OCI-M1 (cell line): Measurements from ENCODE around the gene LRMDA.

Source experiments
- DNase-seq: peaks from one replicate; lab custom pipeline; 2025; lab: John Stamatoyannopoulos, UW

LRMDA gene

DNA sequence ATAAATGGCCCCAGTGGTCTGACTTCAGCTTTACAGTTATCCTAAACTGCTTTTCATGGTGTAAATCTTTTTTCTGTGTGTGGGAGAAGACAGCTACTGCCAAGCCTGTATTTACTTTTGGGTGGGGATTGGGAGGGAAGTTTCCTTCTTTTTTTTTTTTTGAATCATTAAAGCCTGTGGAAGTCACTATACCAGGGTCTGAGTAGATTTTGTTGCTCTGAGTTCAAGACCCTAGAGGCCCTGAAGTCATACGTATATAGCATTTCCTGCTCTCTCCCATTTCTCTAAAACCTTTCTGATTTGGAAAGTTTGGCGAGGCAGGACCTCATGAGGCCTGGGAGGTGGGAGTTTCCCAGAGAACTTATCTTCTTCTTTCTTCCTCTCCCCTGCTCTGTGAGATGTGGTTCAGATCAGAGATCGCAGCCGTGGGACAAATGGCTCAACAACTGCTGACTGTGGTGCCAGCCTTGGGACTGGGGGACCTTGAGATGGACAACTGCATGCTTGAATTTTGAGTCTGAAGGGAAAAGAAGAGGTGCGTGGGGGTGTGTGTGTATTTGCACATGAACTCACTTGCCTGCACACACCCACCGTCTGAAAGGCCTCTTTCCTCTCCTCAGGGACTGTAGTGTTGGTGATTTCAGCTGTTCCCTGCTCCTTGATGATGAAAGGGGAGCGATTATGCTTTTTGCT lies 18.1 kb downstream of the LRMDA start:
- no peak for DNase-seq

DNA sequence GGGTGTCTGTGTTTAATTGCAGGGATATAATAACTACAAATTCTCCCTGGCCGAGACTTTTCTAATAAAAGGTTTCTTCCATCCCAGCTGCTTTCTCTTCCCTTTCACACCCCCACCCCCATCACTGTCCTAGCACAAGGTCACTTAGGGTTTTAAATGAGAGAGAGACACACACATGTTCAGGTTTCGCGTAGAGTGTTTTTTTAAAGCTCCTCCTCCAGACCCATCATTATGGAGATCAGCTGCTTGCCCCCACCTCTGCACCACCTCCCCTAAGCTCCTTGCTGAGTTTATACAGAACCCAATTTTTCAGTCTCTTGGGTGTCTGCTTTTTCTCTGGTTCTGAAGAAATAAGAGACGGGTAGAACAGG lies 18.6 kb downstream of the LRMDA start:
- no peak for DNase-seq

DNA sequence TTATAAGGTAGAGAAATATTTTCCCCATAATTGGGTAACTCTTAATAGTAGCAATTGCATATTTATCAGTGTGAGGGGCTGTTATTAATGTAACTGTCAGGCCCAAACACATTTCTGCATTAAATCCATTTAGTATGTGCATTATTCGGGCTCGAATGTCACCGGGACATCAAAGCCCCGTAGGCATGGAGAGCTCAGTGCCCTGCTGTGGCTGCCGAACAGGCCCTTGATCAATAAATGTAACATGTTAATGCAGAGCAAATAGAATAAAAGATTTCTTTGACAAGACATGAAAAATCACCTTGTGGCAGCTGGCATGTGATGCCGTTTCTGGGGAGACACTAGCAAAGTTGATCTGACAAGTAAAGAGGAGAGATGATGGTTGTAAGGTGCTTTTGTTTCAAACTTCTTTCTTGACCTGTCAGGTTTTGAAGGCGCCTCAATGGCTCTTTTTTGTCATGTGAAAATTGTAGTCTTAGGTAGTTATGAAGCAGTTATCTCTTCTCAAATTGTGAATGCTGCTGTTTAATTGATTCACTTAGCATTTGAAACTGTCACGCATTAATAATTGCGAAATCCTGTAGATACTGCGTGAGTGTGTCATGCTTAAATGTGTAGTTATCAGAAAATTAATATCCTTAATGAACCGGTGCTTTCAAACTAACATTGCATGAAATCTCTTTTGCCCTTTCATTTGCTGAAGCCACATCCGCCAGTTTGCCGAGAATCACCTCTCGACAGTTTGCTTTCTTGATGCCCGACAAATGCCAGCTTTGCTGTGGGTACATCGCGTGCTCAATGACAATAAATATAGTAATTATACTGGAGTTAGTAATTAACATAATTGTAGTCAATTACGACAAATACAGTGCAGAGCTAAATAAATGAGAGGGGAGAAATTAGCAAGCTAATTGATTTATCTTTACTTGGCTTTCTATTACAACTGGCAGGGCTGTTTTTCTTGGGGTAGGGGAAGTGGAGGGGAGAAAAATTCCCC lies 19.5 kb downstream of the LRMDA start:
- DNase-seq = no peak

DNA sequence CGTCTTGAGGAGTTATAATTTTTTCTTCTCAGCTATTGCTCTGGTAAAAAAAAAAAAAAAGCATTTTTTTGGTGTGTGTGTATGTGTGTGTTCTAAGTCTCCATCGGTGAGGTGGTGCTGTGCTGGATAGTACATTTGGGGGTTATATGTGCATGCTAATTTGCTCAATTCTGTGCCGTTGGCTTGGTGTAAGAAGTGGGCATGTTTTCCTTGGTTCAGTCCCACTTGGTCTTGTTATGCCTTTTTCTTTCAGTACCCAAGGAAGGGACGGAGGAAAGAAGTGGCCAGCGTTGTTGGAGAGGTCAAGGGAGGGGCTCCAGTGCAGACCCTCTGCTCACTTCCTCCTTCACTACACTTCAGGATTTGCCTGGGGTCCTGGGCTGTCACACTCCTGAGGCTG lies 20.4 kb downstream of the LRMDA start:
- DNase-seq = no peak

DNA sequence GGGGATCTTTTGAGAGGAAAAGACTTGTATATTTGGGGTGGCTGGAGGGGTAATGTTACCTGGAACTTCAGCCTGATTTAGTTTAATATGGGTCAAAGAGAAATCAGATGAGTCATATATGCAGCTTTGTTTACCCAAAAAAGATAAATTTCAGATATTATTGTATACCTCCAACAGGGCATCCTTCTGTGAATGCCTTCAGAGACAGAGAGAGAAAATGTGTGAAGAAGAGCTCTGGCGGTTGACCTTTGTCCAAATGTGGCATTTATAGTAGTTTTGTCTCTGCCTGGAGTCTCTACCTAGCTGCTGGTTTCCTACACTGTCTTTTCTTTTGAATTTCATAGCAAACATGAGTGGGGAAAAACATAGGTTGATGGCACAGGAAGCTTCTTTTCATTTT lies 21.6 kb downstream of the LRMDA start:
- no peak for DNase-seq

DNA sequence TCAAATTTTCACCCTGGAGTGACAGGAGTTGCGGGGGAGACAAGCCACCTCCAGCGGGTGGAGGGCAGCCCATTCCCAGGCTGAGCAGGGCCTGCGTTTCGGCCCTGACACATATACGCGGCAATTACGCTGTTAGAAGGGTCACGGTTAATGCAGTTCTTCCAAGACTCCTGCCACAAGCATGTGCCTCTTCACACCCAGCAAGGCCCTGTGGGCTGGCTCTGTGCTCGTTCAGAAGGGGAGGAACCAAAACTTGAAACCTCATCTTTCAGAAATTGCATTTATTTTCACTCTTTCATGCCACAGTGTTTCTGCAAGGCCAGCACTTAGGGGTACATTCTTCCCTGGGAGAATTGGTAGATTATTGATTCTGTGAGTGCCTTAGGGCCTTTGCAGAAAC lies 24.7 kb downstream of the LRMDA start:
- DNase-seq = no peak

DNA sequence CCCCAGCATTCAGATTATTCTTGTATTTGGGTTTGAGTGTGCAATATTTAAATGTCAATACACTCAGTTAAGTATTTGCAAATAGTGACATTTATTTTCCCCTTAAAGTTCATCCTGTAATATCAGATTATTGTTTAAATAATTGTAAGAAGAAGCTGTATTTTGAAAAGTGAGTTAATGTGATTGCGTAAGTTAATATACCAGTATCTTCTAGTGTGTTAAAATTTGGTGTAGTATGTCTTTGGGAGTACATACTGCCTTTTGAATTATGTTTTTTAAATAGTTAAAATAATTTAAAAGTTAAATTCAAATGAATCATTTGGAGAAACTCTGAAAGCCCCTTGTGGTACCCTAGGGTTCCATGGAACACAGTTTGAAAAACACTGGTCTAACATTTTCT lies 28.6 kb downstream of the LRMDA start:
- no peak for DNase-seq

DNA sequence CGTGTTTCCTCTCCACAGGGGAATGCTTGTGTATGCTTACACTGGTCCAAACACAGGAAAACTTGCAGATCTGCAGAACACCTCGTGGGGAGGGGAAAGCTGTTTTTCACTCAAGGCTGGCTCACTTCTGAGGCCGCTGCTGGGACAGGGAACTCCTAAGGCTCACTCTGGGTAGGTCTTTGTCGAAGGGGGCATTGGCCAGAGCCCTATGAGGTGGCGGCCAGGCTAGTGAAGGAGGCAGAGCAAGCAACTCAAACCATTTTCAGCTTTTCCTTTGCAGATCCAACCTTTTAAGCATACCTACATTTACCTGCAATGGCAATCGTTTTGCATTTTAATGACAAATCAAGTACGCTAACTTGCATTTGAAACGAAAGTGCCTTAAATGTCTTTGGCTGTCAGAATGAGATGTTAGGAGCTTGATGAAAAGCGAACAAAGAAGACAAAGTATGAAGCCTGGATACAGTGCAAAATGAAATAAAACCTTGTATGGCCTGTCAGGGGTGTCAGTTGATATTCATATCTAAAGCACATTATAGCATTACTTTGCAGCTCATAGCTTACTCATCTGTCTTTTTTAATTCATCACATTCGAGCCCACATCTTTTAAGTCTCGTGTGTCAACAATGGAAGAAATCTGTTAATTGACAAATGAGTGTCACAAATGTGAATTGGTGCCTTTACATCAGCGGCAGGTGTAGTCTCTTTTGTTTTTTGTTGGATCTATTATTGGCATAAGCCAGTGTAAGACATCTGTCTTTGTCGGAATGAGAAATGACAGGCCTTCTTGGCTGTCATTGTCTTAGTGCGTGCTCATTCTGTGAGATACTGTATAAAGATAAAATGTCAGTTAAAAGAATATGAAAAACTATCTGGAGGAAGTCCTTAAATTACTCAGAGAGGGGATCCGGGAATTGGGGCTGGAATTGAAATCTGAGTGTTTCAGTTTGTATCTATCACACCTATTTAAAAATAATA lies 30.5 kb downstream of the LRMDA start:
- no peak for DNase-seq

DNA sequence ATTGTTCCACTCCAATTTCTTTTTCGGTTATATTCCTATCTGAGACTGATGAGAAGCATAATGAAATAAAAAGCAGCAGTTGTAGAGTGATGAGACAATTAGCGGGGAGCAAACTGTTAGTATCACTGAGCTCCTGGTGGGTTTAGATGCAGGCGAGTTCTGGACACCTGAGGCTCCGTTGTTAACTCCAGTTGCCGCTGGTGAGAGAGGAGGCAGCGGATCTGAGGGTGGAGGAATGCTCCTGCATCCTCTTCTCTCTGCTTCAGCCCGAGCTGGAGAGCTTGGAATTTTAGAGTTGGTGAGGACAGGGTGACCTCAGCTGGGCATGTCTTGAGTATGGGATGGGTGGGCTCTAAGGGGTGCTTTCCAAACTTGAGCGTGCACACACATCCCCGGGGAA lies 31.4 kb downstream of the LRMDA start:
- DNase-seq = no peak

DNA sequence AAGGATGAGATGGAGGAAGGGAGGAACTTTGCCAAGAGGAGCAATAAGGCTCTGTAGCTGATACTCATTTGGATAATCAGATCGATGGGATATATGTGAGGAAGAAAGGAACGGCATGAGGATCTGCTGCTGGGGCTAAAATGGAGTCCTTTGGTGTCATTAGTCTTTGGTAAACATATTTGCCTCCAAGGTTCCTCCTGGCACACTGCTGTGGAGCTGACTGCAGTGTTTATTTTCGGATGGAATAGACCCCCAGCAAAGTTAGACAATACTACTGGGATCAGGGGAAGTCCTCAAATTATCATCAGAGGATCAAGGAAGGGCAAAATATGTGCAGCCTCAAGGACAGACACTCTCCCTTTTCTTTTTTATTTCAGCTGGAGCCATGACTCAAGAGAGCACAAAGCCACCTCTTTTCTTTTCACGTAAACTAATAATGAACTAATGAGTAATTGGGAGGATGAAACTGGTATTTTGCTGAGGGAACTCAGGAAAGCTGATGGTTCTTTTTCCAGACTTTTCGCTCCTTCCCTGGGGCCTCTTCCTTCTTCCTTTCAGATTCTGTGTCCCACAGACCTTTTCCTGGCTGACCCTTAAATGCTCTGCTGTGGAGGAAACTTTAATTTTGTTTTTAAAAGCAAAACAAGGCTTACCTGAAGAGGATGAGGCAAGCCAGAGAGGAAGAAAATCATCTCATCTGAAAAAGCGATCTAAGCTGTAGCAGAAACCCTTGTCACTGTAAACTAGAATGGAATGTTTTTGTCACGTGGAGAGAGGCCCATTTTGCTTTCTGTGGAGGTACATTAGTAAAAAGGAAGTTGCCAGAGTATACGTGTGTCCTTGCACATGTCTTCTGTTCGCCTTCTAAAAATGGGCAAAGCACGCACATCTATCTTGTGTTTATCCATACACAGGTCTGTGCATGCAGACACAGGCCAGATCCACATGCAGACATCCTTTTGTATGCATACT lies 33.3 kb downstream of the LRMDA start:
- DNase-seq = no peak

DNA sequence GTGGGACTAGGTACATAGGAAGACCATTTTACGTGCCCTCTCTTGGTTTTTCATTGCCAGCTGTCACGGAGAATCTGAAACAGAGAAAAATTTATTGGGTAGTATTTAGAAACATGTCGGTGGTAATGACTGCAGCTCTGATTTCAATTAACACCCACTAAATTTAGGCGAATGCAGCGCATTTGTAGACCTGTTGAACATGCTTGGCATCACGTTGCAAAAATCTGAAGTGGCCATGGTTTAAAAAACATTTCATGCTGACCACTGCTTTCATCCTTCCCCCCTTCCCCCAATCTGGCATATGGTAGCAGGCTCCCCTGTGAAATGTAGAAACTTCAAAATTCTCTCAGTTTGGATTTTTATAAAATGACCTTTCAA lies 34.0 kb downstream of the LRMDA start:
- no peak for DNase-seq

DNA sequence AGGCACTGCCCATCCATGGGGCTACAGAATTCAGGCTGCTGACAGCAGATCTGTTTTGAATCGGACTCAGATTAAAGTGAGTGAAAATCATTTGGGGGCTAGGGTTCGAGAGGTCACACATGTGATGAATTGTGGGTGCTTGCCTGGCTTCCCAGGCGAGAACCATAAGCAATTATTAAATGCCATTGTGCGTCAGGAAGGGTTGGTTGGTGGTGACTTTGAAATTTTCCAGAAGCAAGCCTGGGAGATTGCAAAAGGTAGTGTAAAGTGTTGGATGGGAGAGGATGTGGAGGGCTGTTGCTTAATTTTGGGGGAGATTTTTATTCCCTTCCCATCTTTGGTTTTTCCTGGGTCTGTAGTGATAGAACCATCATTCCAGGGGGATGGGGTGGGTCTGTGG lies 34.6 kb downstream of the LRMDA start:
- no peak for DNase-seq

DNA sequence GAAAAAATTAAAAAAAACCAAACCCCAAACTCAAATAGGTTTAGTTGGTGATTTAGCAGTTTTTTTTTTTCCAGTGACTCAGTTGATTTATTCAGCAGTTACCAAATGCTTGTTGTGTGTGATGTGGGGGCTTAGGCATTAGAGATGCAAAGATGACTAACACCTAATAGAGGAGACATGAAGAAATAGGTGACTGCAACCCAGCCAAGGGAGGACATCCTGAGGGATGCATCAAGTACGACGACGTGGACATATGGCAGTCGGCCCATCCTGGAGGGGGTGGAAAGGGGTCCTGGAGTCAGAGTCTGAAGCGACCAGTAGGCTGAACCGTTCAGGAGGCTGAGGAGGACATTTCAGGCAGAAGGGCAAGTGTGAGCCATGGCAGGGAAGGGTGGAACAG lies 35.5 kb downstream of the LRMDA start:
- no peak for DNase-seq

DNA sequence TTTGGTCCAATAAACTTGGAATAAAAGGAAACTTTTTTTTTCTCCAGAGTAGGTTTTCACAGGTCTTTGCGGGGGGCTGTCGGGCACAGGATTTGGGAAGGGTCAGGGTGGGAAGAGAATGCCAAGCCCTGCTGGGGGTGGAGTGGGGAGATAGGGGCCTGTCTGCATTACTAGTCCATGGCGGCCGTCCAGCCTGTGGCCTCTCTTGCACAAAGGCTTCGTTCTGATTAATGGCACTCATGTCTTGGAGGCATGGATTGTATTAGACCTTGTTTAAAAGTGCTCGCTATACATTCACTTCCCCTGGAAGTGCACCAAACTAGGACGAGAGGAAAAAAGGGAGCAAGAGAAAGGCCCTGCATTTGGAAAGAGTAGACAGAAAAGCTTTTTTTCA lies 37.2 kb downstream of the LRMDA start:
- no peak for DNase-seq

DNA sequence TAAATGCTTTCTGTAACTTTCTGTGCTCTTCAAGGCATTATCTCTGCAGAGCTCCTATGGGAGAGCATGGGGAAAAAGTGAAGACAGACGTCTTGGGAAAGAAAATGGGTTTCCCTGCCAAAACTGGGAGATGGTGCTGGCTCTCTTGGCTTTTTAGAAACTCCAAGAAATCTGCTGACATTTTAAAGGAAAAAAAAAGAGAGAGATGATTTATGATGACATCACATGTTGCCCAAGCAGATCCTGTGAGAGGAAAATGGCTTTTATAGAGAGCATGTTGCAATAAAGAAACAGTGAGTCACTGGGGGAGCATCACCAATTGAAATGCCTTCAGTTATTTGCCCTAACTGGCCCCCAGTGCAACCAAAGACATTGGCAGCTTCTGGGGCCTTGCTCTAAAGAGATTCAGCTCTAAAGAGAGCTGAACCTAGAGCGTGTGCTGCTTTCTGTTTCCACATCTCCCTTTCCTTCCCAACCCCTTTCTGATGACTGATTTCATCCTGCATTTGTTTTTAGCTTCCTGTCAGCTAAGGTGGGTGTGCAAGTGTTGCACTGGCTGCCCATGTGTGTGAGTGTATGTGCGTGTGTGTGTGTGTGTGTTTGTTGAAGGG lies 37.7 kb downstream of the LRMDA start:
- peak; percentile 6 for DNase-seq

DNA sequence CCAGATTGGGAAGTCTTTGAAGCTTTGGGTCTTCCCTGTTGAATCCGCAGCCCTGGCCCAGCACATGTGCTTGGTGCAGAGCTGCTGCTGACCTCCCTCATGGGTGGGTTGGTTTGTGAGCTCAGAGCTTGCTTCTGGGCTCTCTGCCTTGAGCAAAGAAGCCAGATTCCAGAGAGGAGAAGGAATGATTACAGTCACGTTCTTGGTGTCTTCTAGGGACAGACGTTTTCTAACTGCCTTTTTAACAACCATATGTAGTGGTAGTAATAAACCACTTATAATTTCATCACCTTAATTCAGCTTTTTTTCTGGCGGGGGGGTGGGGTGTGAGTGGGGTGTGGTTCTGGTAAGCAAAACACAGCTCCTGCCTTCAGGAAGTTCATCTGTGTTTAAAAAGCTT lies 39.5 kb downstream of the LRMDA start:
- DNase-seq = no peak

DNA sequence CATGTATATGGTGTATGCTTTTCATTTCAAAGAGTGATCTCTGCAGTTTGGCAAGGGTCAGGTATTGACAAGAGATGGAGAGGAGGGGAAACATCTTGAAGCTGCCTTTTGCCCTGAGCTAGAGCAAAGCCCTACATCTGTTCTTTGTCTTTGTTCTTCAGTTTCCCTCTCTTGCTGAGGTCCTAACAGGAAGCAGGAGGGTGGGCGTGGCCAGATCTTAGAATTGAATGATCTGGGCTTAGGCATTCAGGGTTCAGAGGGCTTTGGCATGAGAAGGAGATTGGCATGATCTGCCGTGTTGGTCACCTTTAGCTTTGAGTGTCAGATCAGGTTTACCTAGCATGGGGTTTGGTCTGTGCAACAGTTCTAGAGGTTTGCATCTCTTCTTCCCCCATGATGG lies 41.3 kb downstream of the LRMDA start:
- DNase-seq = no peak

DNA sequence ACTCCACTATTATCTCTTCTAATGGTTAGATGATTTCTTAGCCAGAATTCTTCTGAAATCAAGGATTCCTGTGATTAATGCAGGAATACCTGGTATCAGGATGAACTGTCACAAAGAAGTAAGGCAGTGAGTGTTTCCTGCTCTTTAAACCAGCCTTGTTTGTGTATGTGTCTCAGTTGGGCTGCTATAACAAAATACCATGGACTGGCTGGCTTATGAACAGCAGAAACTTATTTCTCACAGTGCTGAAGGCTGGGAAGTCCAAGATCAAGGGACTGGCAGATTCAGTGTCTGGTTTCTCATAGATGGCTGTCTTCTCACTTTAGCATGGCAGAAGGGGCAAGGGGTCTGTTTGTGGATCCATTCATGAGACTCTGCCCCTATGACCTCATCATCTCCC lies 42.7 kb downstream of the LRMDA start:
- no peak for DNase-seq

DNA sequence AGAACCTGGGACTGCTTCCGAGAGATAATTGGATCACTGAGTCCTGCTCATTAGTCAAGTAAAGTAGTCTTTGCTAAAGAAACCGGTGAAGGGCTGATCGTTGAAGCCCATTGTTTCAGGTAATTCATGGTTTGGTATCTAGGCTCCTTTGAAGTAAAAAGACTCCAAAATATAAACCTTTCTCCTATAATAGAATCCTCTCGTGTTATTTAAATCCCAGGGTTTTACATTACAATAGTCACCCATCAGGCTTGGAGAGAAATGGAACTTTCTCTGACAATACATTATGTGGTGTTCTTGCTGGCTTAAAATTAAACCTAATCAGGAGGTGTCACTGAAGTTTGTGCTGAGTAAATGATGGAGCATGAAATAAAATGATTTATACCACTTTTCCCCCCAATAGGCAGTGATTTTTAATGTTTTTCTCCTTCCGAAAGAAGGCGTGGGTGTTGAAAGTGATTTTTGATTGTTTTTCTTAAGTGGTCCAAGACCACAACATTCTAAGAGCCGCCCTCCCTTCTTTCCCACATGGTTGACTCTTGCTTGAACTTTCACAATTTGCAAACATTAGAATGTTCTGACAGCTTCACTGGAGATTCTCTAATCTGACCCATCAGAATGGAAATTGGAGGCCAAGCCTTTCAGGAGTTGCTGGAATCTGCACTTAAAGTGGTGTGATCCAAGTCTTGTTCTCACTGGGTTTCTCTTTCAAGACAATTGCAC lies 44.2 kb downstream of the LRMDA start:
- DNase-seq = no peak

DNA sequence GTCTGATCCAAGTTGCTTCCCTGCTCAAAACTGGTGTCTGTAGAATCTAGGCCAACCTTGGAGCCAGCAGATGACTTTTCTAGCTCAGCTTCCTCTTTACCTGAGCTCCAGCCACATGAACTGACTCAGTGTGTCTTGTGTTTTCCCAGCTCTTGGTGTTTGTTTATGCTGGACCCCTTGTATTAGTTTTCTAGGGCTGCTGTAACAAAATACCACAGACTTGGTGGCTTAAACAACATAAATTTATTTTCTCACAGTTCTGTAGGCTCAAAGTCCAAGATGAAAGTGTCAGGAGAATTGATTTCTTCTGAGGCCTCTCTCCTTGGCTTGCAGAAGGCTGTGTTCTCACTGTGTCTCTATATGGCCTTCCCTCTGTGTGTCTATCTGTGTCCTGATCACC lies 45.1 kb downstream of the LRMDA start:
- no peak for DNase-seq
